ENCODE data around the gene CD300LG. TPM values are rescaled to one million over a fixed set of nuclear protein-coding genes. Genes with fewer than 3 reads are reported as not detected.

Gene CD300LG
- total RNA-seq, 1 donor from 2014 or later = 13.7 TPM

Other genes with a start within 250 kb of the CD300LG start
- 19.8 TPM for gene MEOX1, start 185.3 kb upstream of the CD300LG start, total RNA-seq
- 0.24 TPM for gene SOST, start 88.4 kb upstream of the CD300LG start, total RNA-seq
- gene DUSP3, start 68.2 kb upstream of the CD300LG start, total RNA-seq = 224 TPM
- not detected for gene CFAP97D1, start 66.7 kb upstream of the CD300LG start, total RNA-seq
- 20.0 TPM for gene MPP3, start 14.0 kb upstream of the CD300LG start, total RNA-seq
- 13.8 TPM for gene MPP2, start 60.4 kb downstream of the CD300LG start, total RNA-seq
- not detected for gene PPY, start 95.3 kb downstream of the CD300LG start, total RNA-seq
- not detected for gene PYY, start 106.8 kb downstream of the CD300LG start, total RNA-seq
- 0.51 TPM for gene NAGS, start 157.4 kb downstream of the CD300LG start, total RNA-seq
- gene TMEM101, start 167.8 kb downstream of the CD300LG start, total RNA-seq = 12.4 TPM
- 39.2 TPM for gene LSM12, start 219.5 kb downstream of the CD300LG start, total RNA-seq
- 33.6 TPM for gene G6PC3, start 223.6 kb downstream of the CD300LG start, total RNA-seq

All from cardiac septum (tissue), 1 donor.